GF-D8 (cell line): ENCODE measurements around the gene PDLIM5.
"Not testable (repeated sequence)": the region's sequence is repeated elsewhere in the genome, so short reads cannot be mapped to it uniquely, and the experiment has no call there.

Experiments
- DNase-seq: peaks from one replicate; lab custom pipeline; 2025; lab: John Stamatoyannopoulos, UW

Gene PDLIM5

GRCh38 chr4:94497690-94498089, 45.9 kb downstream of the PDLIM5 start:
- no peak for DNase-seq

- no peak for DNase-seq
These were observed 46.8 kb downstream of the PDLIM5 start for GRCh38 chr4:94498502-94498901.

GRCh38 chr4:94500685-94501084, 48.9 kb downstream of the PDLIM5 start:
- DNase-seq: no peak

- no peak for DNase-seq
These were observed 52.8 kb downstream of the PDLIM5 start for GRCh38 chr4:94504545-94504944.

- no peak for DNase-seq
These were observed 55.1 kb downstream of the PDLIM5 start for GRCh38 chr4:94506822-94507221.

GRCh38 chr4:94507281-94507680, 55.5 kb downstream of the PDLIM5 start:
- DNase-seq: no peak

- no peak for DNase-seq
These were observed 56.0 kb downstream of the PDLIM5 start for GRCh38 chr4:94507708-94508107.

GRCh38 chr4:94508296-94508695, 56.6 kb downstream of the PDLIM5 start:
- no peak for DNase-seq

GRCh38 chr4:94508806-94509205, 57.1 kb downstream of the PDLIM5 start:
- no peak for DNase-seq

- no peak for DNase-seq
These were observed 59.8 kb downstream of the PDLIM5 start for GRCh38 chr4:94511591-94511990.

GRCh38 chr4:94513532-94513931, 61.8 kb downstream of the PDLIM5 start:
- DNase-seq: not testable (repeated sequence)

- no peak for DNase-seq
These were observed 63.6 kb downstream of the PDLIM5 start for GRCh38 chr4:94515365-94515764.

GRCh38 chr4:94516067-94516466, 64.3 kb downstream of the PDLIM5 start:
- DNase-seq: no peak

- DNase-seq: no peak
These were observed 65.3 kb downstream of the PDLIM5 start for GRCh38 chr4:94516999-94517398.

- no peak for DNase-seq
These were observed 65.8 kb downstream of the PDLIM5 start for GRCh38 chr4:94517492-94517891.

GRCh38 chr4:94519019-94519418, 67.3 kb downstream of the PDLIM5 start:
- peak; percentile 64 for DNase-seq

- DNase-seq: peak; percentile 55
These were observed 68.4 kb downstream of the PDLIM5 start for GRCh38 chr4:94519925-94520789.

- peak; percentile 7 for DNase-seq
These were observed 71.4 kb downstream of the PDLIM5 start for GRCh38 chr4:94523033-94523580.

- no peak for DNase-seq
These were observed 71.9 kb downstream of the PDLIM5 start for GRCh38 chr4:94523617-94524016.

GRCh38 chr4:94525993-94526728, 74.4 kb downstream of the PDLIM5 start:
- DNase-seq: no peak

GRCh38 chr4:94527556-94528233, 76.0 kb downstream of the PDLIM5 start:
- DNase-seq: no peak

GRCh38 chr4:94528792-94529451, 77.2 kb downstream of the PDLIM5 start:
- no peak for DNase-seq
